ENCODE results near the gene GALNS.

The GALNS gene

GRCh38 chr16:88856828-88857727 lies at the start of gene GALNS, which contains the start of gene TRAPPC2L:
Gene GALNS, minus strand, starts transcription at chr16:88856947. Its CDS starts 70 bp downstream, at chr16:88856877.
Gene TRAPPC2L, plus strand, starts transcription at chr16:88857127. Its CDS starts 24 bp downstream, at chr16:88857151.
- Histone ChIP-seq H3K4me2 (ENCODE audit: insufficient read depth, low read length) (peak within 1 kb of the TSS; percentile 88), H3K9me3 (ENCODE audit: insufficient read depth, low read length, severe bottlenecking) (no peaks in the 10 kb centered on the region), H3K4me3 (ENCODE audit: low read depth in 1 of 2, low read length in 2 of 2) (peak within 1 kb of the TSS; percentile 58 to 87; a peak in 3 of 4 replicates), H3K27me3 (ENCODE audit: insufficient read depth, low read length, poor library complexity) (no peaks in the 10 kb centered on the region), H3K79me2 (ENCODE audit: insufficient read depth, low read length) (peaks cover 24% of the 10 kb centered on the region), H3K9ac (ENCODE audit: low read depth, low read length) (peak within 1 kb of the TSS; percentile 76), H4K20me1 (ENCODE audit: insufficient read depth, low read length) (peaks cover 12% of the 10 kb centered on the region), H3K36me3 (ENCODE audit: insufficient read depth, low read length) (peaks cover 33% of the 10 kb centered on the region), H3K4me1 (ENCODE audit: insufficient read depth, low read length) (peaks cover 24% of the 10 kb centered on the region), H3K27ac (ENCODE audit: low read length) (peak within 1 kb of the TSS; percentile 84), H2AFZ (ENCODE audit: low read depth, low read length) (peak within 1 kb of the TSS; percentile 97)
- no peak for TF ChIP-seq EZH2 (IDR thresholded peaks at IDR 0.05; ENCODE audit: borderline replicate concordance, low read depth, low read length, severe bottlenecking)
- TF ChIP-seq CTCF (IDR thresholded peaks at IDR 0.05; ENCODE audit: borderline replicate concordance, extremely low read depth, low read length, poor library complexity, severe bottlenecking), result no peak
- DNase-seq (peak; percentile 97), ATAC-seq (ENCODE audit: insufficient read depth, low read depth) (peak; percentile 82)

- H3K27ac ChIP-seq (ENCODE audit: low read length), result no peak overlapping the region
- peaks cover 10% of the 10 kb centered on the region; the same call in 1 of the 2 replicates for H4K20me1 ChIP-seq (ENCODE audit: insufficient read depth, low read length)
- no peak for DNase-seq
- H3K4me3 ChIP-seq (ENCODE audit: low read depth in 1 of 2, low read length in 2 of 2), result no peak overlapping the region
- H3K27me3 ChIP-seq (ENCODE audit: insufficient read depth, low read length, poor library complexity), result no peaks in the 10 kb centered on the region
- ATAC-seq (ENCODE audit: insufficient read depth, low read depth), result no peak
- H3K4me2 ChIP-seq (ENCODE audit: insufficient read depth, low read length), result no peak overlapping the region
- no peaks in the 10 kb centered on the region for H3K4me1 ChIP-seq (ENCODE audit: insufficient read depth, low read length)
- TF ChIP-seq EZH2 (IDR thresholded peaks at IDR 0.05; ENCODE audit: borderline replicate concordance, low read depth, low read length, severe bottlenecking) (no peak), CTCF (IDR thresholded peaks at IDR 0.05; ENCODE audit: borderline replicate concordance, extremely low read depth, low read length, poor library complexity, severe bottlenecking) (no peak)
- H3K9me3 ChIP-seq (ENCODE audit: insufficient read depth, low read length, severe bottlenecking), result no peaks in the 10 kb centered on the region
- H2AFZ ChIP-seq (ENCODE audit: low read depth, low read length), result no peak overlapping the region
- no peaks in the 10 kb centered on the region for H3K36me3 ChIP-seq (ENCODE audit: insufficient read depth, low read length)
- no peak overlapping the region for H3K9ac ChIP-seq (ENCODE audit: low read depth, low read length)
- no peaks in the 10 kb centered on the region for H3K79me2 ChIP-seq (ENCODE audit: insufficient read depth, low read length)
These were observed 49.3 kb upstream of the GALNS start for GRCh38 chr16:88906020-88906419.

GRCh38 chr16:88905563-88905962 lies 48.8 kb upstream of the GALNS start:
- Histone ChIP-seq H3K27ac (ENCODE audit: low read length) (no peak overlapping the region), H3K4me1 (ENCODE audit: insufficient read depth, low read length) (no peaks in the 10 kb centered on the region), H3K9ac (ENCODE audit: low read depth, low read length) (no peak overlapping the region), H3K36me3 (ENCODE audit: insufficient read depth, low read length) (no peaks in the 10 kb centered on the region), H3K9me3 (ENCODE audit: insufficient read depth, low read length, severe bottlenecking) (no peaks in the 10 kb centered on the region), H3K27me3 (ENCODE audit: insufficient read depth, low read length, poor library complexity) (no peaks in the 10 kb centered on the region), H3K4me3 (ENCODE audit: low read depth in 1 of 2, low read length in 2 of 2) (no peak overlapping the region), H3K79me2 (ENCODE audit: insufficient read depth, low read length) (no peaks in the 10 kb centered on the region), H3K4me2 (ENCODE audit: insufficient read depth, low read length) (no peak overlapping the region), H2AFZ (ENCODE audit: low read depth, low read length) (no peak overlapping the region), H4K20me1 (ENCODE audit: insufficient read depth, low read length) (peaks cover 8% of the 10 kb centered on the region; the same call in 1 of the 2 replicates)
- peak; percentile 49; the same call in 1 of the 3 replicates for ATAC-seq (ENCODE audit: insufficient read depth, low read depth)
- TF ChIP-seq CTCF (IDR thresholded peaks at IDR 0.05; ENCODE audit: borderline replicate concordance, extremely low read depth, low read length, poor library complexity, severe bottlenecking) (no peak), EZH2 (IDR thresholded peaks at IDR 0.05; ENCODE audit: borderline replicate concordance, low read depth, low read length, severe bottlenecking) (no peak)
- peak; percentile 19 for DNase-seq

All from DND-41 (cell line).